ENCODE data around the gene PRR29. TPM values are rescaled to one million over a fixed set of nuclear protein-coding genes. Genes with fewer than 3 reads are reported as not detected.
"Not testable (repeated sequence)": the region's sequence is repeated elsewhere in the genome, so short reads cannot be mapped to it uniquely, and the experiment has no call there.

Gene PRR29
- total RNA-seq, 1 donor from 2014 or later = not detected

DNA sequence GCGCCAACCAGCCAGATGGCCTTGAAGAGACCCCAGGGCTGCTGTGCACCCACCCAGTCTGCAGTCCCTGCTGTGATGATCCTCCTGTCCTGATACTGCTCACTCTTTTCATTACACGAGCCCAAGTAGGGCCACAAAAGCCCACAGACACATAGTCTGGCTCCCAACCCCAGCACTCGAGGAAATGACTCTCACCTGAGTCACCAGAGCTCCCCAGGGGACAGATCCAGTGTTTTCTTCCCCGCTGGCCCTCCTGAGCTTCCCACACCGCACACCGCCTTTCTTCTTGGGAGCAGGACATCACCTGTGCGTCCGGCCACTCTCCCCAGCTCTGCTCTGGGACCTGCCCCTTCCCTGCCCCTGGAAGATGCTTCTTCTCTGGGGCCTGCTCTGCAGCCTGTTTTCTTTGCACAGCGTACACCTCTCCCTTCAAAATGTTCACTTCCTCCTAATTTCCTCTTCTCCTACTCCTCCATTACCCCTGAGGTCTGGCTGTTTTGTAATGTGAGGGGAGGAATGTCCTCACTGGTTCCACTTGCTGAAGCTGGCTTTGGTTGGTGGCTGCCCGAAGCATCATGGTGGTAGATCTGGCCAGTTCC is 23.5 kb upstream of the PRR29 start:
- DNase-seq (ENCODE audit: low spot score) = no peak

DNA sequence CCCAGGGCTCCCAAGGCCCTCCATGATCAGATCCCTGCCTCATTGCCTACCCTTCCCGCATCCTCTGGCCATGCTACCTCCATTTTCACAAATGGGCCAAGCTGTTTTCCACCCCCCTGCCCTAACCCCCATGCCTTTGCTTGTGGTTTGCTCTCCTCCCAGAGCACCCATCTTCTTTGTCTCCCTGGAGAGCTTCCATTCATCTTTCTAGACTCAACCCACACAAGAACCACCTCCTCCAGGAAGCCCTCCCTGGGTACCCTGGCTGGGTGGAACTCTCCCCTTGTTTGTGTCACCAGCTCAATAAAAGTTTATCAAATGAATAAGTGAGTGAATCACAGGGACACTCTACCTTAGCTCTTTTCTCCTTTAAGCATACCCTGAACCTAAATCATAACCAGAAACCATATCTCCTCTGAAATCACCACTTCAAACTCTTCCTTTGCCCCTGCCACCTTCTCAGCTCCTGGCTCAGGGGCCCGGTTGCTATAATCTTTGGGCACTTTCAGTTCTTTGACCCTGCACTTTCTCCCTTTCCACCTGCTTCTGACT is 22.5 kb upstream of the PRR29 start:
- no peak for DNase-seq (ENCODE audit: low spot score)

DNA sequence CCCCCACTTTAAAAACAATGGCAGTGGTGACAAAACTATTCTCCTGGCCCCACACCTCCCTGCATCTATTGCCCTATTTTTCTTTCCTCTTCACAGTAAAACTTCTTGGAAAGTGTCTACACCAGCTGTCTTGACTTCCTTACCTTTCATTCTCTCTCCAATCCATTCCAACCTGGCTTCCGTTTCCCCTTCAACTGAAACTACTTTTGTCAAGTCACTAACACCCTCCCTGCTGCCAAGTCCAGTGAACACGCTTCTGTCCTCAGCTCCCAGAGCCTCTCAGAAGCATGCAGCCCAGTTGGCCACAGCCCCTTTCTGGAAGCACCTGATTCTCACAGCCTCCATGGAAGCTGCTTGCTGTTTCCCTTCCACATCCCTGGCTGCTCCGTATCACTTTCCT is 21.4 kb upstream of the PRR29 start:
- no peak for DNase-seq (ENCODE audit: low spot score)

DNA sequence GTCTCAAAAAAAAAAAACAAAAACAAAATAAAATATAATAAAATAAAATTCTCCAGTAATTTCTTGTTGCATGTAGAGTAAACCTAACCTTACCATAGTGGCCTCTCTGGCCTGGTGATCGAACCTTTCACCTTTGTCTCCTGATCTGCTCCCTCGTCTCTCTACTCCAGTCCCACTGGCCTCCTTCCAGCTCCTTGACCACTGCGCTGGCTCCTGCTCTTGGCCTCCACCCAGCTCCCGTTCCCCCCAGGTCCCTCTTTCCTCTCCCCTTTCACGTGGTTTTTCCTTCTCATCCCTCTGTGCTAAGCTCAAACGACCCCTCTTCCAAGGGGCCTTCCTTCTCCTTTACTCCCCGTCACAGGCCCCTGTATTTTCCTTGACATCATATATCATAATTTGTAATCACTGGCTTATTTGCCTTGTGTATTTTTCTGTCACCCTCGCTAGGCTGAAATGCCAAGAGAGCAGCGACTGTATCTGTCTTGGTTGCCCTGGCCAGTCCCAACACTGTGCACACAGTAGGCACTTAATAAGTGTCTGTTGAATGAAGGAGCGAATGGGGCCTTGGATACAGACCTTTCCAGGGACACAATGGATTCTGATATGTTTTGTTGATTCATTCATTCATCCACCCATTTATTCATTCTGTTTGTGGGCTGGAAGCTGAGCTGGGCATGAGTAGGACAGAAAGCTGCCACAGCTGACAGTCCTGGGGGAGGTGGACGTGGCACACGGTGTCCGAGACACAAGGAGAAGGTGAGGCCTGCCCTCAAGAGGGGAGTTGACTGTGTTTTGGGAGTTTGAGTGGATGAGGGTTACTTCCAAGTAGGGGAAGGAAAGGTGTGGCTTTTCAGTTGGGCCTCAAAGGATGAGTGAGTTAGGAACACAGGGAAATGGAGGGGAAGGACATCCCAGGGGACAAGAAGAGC is 19.6 kb upstream of the PRR29 start:
- DNase-seq (ENCODE audit: low spot score) = no peak

DNA sequence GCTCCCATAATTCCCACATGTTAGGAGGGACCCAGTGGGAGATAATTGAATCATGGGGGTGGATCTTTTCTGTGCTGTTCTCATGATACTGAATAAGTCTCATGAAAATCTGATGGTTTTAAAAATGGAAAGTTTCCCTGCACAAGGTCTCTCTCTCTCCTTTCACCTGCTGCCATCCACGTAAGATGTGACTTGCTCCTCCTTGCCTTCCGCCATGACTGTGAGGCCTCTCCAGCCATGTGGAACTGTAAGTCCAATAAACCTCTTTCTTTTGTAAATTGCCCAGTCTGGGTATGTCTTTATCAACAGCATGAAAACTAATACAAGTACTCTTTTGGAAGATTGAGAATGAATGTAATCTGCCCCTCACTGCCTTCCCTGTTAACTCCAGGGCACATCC is 15.5 kb upstream of the PRR29 start:
- not testable (repeated sequence) for DNase-seq (ENCODE audit: low spot score)

DNA sequence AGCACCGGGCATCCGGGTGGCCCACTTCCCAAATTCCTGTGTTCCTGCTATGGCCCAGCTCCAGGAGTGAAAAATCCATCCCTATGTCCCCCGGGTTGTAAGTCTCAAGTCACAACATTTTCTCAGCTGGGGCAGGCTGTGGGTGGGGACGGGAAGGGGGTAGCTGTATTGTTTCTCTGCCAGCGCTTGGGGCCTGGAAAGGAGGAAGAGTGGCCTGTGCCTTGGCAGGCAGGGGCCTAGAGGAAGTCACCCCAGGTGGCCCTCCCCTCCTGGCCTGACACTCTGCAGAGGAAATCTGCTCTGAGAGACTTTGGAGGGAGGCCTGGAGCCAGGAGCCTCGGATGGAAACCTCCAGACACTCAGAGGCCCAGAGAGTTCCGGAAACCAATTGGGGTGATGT is 14.8 kb upstream of the PRR29 start:
- no peak for DNase-seq (ENCODE audit: low spot score)

DNA sequence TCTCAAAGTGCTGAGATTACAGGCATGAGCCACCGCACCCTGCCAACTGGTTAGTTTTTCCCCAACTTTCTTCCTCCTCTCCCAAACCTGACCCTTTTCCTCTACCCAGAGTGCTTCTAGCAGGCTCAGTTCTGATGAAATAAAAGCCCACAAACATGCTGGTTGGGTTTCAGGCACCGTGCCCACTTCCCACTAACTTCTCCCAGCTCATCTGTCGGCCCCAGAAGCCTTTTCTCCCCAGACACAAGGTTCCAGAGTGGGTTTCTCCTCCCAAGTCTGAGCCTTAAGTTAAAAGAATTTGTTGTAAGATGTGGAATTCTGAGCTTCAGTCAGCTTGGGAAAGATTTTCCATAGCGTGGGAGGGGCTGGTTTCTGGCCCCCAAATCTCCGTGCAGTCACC is 13.9 kb upstream of the PRR29 start:
- DNase-seq (ENCODE audit: low spot score) = peak; percentile 54

DNA sequence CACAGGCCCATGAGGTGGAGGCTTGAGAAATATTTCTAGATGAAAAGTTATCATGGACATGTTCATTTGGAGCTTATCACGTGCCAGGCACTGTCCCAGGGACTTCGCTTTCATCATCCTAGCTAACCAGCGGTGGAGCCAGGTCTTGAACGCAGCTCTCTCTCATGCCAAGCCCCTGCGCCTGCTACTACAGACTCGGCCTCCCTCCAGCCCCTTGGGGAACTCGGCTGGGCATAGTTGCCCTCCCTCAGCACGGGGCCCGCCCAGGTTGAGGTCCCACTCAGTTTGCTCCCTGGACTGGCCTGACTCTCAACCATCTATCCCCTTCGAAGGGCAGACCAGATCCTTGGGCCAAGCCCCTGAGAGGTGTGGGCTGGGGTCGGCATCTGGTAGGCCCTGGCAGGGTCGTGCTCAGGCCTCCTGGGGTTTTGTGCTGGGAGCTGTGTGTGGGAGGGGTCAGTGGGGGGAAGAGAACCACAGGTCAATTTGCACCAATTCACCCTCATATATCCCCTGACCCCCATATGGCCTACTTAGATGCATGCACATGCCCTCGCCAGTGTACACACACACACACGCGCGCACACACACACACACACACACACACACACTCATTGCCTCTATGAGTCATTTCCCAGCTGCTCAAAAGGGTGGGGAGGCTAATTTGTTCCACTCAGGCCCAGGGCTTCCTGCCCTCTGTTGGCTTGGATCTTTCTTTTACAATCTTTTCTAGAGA is 13.3 kb upstream of the PRR29 start:
- DNase-seq (ENCODE audit: low spot score) = peak; percentile 86

DNA sequence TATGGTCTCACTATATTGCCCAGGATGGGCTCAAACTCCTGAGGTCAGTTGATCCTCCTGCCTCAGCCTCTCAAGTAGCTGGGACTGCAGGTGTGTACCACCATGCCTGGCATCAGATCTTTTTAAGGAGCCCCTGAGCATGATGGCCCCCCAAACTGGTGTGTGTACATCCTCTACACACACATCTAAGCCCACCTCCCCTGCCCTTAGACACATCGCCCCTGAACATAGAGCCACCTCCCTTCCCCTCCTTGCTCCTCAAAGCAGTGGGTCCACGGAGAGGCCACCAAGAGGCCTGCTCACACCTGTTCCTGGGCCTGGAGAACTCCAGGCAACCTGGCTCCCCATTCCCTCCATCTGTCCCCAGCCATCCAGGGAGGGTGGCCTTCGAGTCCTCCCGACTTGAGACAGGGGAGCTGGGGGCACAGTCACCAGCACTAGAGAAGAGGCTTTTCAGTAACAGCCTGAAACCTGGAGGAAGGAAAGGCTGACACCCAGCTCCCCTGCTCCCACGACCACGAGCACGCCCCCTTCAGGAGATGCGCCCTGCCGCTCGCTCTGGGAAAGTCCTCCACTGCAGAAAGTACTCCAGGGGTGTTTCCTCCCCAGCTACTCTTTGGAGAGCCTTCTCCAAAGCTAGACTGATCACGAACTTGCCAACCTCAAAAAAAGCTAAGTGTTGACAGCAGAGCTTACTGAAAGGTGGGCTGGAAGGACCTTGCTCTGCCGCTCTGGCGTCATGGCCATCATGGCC is 12.6 kb upstream of the PRR29 start:
- DNase-seq (ENCODE audit: low spot score) = no peak

DNA sequence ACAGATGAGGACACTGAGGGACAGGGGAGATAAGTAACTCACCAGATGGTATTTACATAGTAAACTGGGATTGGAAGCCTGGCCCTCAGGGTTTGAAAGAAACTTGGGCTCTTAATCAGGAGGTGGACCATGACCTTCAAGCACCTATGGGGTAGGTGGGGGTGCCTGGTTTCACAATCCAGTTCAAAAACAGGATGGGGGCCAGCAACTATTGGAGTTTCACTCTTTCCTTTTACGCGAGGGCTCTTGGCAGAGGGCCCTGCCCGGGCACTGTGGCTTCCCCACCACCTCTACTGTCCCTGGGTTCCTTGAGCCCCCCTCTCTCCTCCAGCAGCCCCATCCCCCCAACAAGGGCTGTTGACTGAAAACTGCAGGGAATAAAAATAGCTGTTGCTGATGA is 11.3 kb upstream of the PRR29 start:
- no peak for DNase-seq (ENCODE audit: low spot score)

DNA sequence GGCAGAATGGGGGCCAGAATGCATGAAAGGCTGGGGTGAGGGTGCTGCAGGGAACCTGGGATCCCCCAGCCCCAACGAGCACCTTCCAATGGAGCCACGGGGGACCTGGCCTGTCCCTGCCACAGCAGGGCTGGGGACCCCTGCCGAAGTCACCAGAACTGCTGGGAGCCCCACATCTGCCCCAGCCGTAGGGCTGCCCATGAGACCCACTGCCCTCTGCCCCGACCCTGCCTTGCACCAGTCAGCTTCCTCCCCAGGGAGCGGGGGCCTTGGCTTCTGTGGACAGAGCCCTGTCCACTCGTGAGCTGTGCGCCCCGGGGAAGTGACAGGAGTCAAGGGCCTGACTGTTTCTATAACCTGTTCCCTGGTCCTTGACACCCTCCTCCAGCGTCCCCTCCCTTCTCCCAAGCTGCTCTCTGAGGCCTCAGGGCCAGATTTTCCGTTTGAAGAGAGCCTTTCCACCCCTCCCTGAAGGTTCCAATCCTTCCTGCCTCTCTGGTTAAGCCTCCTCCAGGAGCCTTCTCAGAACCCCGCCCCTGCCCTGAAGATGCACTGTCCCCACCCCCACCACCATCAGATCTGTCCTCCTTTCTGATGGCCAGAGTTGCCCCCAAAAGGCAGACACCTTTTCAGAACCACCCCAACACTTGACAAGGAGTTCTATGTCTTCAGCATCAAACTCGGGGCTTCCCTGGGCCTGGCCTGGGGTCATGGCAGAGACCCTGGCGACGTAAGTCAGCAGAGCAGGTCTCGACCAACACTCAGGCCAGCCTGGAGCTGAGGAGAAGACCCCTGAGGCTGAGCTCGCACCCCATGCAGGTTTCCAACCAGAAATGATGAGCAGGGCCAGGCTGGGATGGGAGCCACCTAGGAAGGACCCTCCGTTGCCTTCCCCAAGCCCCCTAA is 10.7 kb upstream of the PRR29 start:
- peak; percentile 54 for DNase-seq (ENCODE audit: low spot score)

DNA sequence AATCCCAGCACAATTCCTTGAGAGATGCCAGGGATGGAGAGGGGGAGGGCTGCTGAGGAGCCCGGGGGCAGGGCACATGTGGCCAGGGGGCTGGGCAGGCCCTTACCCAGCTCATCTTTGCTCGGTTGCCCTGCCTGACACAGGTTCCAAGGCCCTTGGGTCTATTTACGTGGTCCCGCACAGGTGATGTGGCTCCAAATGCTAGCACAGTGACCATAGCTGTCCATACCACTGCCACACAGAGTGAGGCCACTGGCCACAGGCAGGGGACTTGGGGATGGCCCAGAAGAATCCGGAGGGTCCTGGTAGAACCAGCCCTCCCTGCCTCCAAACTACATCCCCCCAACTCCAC is 10.0 kb upstream of the PRR29 start:
- DNase-seq (ENCODE audit: low spot score) = no peak

DNA sequence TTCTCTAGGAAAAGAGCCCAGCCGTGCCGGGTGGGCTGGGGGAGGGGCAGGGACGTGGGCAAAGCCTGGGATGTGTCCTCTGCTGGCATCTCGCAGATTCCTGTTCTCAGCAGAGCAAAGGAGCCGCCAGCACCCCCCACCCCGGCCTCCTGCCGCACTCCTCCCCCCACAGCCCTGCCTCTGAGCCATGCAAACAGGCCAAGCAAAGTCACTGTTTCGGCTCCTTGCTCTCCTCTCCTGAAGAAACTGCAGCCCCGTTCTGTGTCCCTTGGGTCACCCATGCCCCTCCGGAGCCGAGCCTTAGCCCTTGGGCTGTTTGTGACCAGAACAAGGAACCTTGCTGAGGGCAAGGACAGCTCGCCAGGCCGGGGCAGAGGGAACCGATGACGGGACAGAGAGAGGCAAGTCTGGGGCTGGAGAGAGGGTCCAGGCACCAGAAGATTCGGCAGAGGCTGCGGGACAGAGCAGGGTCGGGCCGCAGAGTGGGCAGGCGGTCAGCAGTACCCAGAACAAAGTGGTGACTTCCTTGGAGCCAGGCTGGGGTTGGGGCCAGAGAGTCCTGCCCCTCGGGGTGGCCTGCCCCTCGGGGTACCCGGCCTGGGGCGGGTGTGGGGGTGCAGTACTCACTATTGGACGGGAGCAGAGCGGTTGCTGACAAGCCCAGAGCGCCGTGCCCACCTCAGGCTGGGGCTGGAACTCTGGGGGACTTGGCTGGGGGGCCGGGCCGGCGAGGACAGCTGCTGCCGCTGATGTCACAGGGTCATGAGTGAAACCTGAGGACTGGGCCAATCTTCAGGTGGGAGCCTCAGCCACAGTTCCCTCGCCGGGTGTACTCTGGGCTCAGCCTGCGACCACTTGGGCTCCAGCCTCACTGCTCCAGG is 9.2 kb upstream of the PRR29 start:
- peak; percentile 85 for DNase-seq (ENCODE audit: low spot score)

DNA sequence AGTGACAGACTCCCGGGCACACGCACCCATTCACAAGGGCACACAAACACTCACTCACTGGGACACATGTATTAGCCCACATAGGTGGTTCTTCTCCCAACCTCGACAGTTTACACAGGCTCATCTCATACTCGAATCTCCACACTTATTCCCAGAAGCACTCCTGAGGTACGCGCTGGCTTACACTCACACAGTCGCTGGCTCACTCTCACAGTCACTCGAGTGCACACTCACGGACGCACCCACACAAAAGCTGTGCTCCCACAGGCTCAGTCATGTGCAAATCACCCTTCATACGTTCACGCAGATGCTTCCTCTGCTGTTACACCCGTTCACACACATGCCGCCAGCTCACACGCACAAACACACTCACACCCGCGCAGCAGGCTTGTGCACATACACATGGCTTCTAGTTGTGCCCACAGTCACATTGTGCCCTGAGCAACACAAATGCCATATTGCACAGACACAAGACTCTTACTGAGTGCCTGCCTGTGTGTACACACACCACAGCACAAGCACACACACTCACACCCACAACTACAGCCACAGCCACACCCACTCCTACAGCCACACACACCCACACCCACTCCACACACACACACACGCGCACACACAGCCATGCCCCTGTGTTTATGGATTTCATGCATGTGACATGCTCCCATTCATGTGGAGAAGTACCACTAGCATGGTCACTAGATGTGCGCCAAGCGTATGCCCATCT is 8.4 kb upstream of the PRR29 start:
- no peak for DNase-seq (ENCODE audit: low spot score)

DNA sequence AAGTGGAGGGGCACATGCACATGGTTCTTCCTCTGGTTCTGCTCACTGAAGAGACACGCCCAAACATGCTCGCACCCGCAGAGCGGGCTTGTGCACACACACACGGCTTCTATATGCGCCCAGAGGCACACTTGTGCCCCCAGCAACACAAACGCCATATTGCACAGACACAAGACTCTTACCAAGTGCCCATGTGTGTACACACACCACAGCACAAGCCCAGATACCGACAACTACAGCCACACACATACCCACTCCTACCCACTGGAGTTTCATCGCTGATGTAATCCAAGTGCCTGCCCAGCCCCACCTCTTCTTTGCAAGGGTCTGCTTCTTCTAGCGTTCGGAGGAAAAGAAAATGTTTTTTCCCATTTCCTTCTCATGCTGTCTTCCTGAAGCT is 6.5 kb upstream of the PRR29 start:
- DNase-seq (ENCODE audit: low spot score) = no peak

DNA sequence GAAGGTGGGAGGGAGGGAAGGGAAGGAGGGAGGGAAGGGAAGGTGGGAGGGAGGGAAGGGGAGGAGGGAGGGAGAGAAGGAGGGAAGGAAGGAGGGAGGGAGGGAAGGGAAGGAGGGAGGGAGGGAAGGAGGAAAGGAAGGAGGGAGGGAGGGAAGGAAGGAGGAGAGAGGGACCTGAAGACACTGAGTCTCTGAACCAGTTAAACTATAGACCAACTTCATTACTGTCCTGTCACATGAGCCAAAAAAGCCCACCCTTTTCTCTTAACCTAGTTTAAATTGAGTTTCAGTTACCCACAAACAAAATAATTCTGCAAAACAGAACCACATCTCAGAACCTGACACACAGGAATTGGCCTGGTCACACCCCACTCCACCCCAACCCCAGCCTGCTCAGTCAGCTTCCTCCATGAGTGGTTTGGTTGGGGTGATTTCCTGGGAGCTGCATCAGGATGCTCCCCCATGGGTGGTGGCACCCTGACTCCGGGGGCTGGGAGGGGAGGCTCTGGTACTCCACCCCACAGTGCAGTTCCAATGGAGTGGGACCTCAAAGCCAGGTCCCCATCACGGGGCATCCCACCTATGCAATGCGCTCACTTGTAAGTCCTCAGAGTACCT is 4.7 kb upstream of the PRR29 start:
- no peak for DNase-seq (ENCODE audit: low spot score)

DNA sequence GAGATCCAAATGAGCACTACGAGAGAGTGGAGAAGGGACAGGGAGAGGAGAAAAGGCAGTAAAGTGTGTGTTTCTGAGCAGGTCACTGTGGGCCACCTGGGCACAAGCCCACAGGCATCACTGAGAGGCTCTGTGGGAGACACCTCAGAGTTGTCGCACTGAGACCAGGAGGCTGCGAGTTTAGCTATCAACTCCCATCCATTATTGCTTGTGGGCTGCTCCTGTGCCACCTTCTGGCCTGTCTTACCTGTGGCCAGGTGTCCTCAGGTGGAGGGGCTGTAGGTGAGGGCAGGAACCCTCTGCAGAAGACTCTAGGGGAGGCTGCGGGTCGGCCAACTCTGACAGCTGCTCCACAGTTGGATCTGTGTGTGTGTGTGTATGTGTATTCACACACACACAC is 2.5 kb upstream of the PRR29 start:
- no peak for DNase-seq (ENCODE audit: low spot score)

DNA sequence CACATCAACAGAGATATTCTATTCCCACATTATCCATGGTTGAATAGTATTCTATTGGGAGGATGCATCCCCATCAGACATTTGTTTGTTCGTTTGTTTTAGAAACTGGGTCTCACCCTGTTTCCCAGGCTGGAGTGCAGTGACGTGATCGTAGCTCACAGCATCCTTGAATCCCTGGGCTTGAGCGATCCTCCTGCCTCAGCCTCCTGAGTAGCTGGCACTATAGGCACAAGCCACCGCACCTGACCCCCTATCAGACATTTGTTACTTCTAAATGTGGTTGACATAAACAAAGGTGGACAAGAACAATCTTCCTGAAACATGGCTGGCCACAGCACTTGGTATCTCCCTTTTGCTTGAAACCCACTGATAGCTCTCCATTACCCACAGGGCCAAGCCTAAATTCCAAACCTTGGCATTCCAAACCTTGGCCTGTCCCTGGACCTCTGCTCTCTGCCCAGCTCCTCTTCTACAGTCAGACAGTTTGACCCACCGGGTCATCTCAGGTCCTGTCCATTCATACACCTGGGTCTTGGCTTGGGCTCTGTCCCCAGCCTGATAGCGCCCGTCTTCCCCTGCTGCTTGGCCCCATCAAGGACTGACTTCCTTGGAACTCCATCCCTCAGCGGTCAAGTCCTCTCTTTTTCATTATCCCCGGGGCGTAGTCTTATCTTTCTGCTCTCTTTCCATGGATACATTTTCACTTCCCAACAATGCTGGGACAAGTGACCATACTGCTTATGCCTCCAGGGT is 1.5 kb upstream of the PRR29 start:
- DNase-seq (ENCODE audit: low spot score) = no peak

All from umbilical cord (tissue), 2 donors.